GM12801 (cell line): ENCODE data around the gene MYL3.

ENCODE experiments used
- CTCF ChIP-seq: IDR thresholded peaks from one replicate; pipeline ENCODE4 v1.5.1; 2011; ENCODE audit warnings: control low read depth; ENCODE audit not compliant: insufficient read length; ENCODE audit errors: extremely low read depth

Gene MYL3

GRCh38 chr3:46824211-46824970, 38.9 kb downstream of the MYL3 start:
- no peak for TF ChIP-seq CTCF

- no peak for TF ChIP-seq CTCF
Measured at GRCh38 chr3:46821553-46821952, 41.7 kb downstream of the MYL3 start.

GRCh38 chr3:46820852-46821251, 42.4 kb downstream of the MYL3 start:
- no peak for TF ChIP-seq CTCF

- TF ChIP-seq CTCF: no peak
Measured at GRCh38 chr3:46812237-46812791, 50.9 kb downstream of the MYL3 start.

- no peak for TF ChIP-seq CTCF
Measured at GRCh38 chr3:46811615-46812236, 51.5 kb downstream of the MYL3 start.
